Activated CD4-positive, alpha-beta T cell treated with anti-CD3 and anti-CD28 coated beads for 36 hours (primary cell): ENCODE results near the gene RRP9. TPM values are rescaled to one million over a fixed set of nuclear protein-coding genes. Genes with fewer than 3 reads are reported as not detected.

Experiments
- ATAC-seq: fragments of 200-7000 bp; cut with Tn5 transposase; one replicate; pipeline ENCODE4 v1.10.0; 2021; ENCODE audit warnings: mild to moderate bottlenecking, moderate library complexity
- CTCF ChIA-PET: fragments of 350-600 bp; sonication (Branson Sonifier 250); formaldehyde crosslinking; loops from one replicate; lab custom pipeline; 2021; ENCODE audit warnings: antibody characterized with exemption; lab: Charles Lee
- POLR2A ChIA-PET: fragments of 350-600 bp; sonication (Branson Sonifier 250); formaldehyde crosslinking; loops from one replicate; lab custom pipeline; 2021; ENCODE audit warnings: antibody characterized with exemption, inconsistent platforms; lab: Charles Lee
- DNase-seq: peaks from one replicate; pipeline ENCODE4 v3.0.0-alpha.2; 2020
- H3K27ac Mint-ChIP-seq: one replicate; pipeline ENCODE4 v1.8.0; 2021; ENCODE audit warnings: mixed read lengths
- H3K27me3 Mint-ChIP-seq: one replicate; pipeline ENCODE4 v1.8.0; 2021; ENCODE audit warnings: mixed read lengths
- H3K36me3 Mint-ChIP-seq: one replicate; pipeline ENCODE4 v1.8.0; 2021; ENCODE audit warnings: low read depth, mixed read lengths
- H3K4me1 Mint-ChIP-seq: one replicate; pipeline ENCODE4 v1.8.0; 2021; ENCODE audit warnings: mixed read lengths
- H3K4me3 Mint-ChIP-seq: one replicate; pipeline ENCODE4 v1.8.0; 2021; ENCODE audit warnings: mild to moderate bottlenecking, moderate library complexity, mixed read lengths
- H3K9me3 Mint-ChIP-seq: one replicate; pipeline ENCODE4 v1.8.0; 2021; ENCODE audit warnings: low read depth, mixed read lengths
- intact Hi-C, 2 experiments: fragments of 100-400 bp; cut with DNase I in 1 of 2; cut with micrococcal nuclease in 1 of 2; formaldehyde crosslinking; loops; one replicate each; pipeline versions ENCODE4 v1.14.2 to v1.15.1; 2022 to 2024; cut with DNase I, micrococcal nuclease
- total RNA-seq, 2 experiments: library from RNA; stranded (reverse); gene quantifications; one replicate each; pipeline ENCODE4 v1.2.3, GENCODE V29; 2021

RRP9 gene
- total RNA-seq, 2 experiments from 2014 or later: 38.2 to 39.3 TPM

DNA sequence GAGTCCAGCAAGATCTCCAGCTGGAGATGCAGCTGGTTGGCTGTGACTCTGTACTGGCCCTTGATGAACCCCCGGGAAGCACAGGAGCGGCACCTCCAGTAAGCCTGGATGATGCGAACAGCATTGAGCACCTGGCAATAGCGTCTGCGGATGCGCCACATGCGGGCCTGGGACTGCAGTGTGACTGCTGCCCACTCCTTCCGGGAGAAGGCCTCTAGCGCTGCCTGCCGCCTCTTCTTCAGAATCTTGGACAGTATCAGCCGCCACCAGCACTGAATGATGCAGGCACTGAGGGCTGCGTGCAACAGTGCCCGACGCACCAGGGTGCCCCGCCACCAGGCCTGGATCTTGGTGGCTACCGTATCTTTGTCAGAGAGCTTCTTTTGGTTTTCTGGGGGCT lies 46.8 kb downstream of the RRP9 start:
- Mint-ChIP-seq H3K27ac (no peak overlapping the region), H3K4me3 (no peak overlapping the region), H3K4me1 (peaks cover 9% of the 10 kb centered on the region), H3K27me3 (peaks cover 15% of the 10 kb centered on the region), H3K9me3 (no peaks in the 10 kb centered on the region), H3K36me3 (no peaks in the 10 kb centered on the region)
- DNase-seq: no peak
- POLR2A ChIA-PET: no interaction called here
- CTCF ChIA-PET: no interaction called here
- intact Hi-C loops: no loop called here
- ATAC-seq: no peak

DNA sequence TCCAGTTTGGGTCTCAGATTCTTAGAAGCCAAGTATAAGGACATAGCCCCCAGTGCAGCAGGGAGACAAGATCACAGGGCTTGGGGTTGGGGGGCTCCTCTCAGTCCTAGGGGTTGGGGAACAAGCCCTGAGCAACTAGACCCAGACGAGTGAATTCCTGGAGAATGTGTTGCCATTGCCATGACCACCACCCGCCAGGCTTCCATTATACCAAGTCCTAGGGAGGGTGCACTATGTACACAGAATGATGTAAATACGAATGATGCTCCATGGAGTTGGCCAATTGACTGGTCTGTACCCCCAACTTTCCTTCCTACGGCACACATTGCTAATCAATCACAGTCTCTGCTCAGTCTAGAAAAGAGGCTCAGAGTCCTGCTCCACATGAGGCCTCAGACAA lies 47.3 kb downstream of the RRP9 start:
- intact Hi-C loops: no loop called here
- Mint-ChIP-seq H3K4me1 (peaks cover 8% of the 10 kb centered on the region), H3K27me3 (peaks cover 15% of the 10 kb centered on the region), H3K9me3 (no peaks in the 10 kb centered on the region), H3K4me3 (no peak overlapping the region), H3K27ac (no peak overlapping the region), H3K36me3 (no peaks in the 10 kb centered on the region)
- ChIA-PET CTCF (interaction anchor here (0.7 kb wide), 1 partner anchor 96 kb away, joined by 3 read pairs; no protein-coding TSS in a partner anchor), POLR2A (no interaction called here)
- DNase-seq: no peak
- ATAC-seq: no peak

DNA sequence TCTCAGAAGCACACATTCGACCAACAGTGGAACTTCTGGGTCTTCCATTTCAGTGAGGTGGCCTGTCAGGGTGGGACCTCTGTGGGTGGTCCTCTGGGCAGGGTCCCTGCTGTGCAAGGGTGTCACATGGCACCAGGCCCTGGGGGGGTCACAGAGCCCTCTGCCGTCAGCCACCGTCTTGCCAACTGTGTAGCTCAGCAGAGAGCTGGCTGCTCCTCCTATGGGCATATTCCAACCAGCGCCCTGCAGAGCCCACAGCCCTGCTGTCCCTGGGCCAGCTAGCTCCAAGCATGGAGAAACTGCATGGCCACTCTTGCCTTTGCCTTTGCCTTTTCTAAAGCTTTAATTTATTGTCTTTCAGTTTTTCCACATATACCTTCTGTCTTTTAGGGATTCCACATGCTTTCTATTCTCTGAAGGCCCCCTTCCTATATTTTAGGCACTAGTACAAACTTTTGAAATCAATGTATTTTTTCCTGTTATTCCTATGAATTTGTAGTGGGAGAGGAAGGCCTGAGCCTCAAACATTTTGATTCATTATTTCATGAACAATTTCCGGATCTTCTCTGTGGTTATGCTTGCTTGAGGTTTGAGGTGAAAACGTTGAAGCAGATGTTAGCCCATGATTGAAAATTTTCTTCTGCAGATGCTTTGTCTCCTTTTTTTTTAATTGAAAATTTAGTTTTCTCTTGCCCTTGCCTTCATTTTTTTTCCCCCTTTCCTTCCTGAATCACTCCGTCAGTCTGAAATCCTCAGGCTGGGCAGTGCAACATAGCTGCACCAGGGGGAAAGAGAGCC lies 50.3 kb downstream of the RRP9 start:
- intact Hi-C loops: no loop called here
- Mint-ChIP-seq H3K4me3 (no peak overlapping the region), H3K27me3 (peaks cover 8% of the 10 kb centered on the region), H3K9me3 (no peaks in the 10 kb centered on the region), H3K4me1 (peaks cover 8% of the 10 kb centered on the region), H3K27ac (no peak overlapping the region), H3K36me3 (no peaks in the 10 kb centered on the region)
- POLR2A ChIA-PET: no interaction called here
- DNase-seq (no peak), ATAC-seq (no peak)
- CTCF ChIA-PET: interaction anchor here (2.3 kb wide), 1 partner anchor 72 kb away, joined by 7 read pairs; no protein-coding TSS in a partner anchor

DNA sequence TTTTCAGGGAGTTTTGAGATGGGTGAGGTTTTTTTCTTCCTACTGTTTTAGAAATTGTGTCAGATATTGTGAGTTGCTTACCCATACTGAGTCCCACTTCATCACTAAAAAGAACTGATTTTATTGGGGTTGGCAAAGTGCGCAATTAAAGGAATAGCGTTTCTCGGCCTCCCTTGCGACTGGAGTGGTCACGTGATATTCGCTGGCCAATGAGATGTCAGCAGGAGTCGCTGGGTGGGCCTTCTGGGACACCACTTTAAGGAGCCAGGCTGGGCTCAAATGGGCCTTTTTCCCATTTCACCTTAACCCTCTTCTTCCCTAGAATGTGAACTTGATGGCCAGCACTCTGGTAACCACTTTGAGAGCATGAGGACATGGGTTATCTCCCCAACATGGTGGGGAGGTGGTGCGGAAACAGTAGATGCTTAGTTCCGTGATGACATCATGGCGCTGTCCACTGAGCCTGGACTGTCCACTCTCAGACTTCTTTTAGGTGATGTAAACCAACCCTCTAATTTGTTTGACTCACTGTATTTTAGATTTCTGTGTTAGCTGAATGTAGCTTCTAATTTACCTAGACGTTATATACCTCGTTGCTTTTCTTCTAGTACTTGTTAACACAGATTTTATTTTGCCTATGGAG lies 53.1 kb downstream of the RRP9 start:
- ChIA-PET POLR2A (no interaction called here), CTCF (no interaction called here)
- ATAC-seq (no peak), DNase-seq (no peak)
- Mint-ChIP-seq H3K27ac (no peak overlapping the region), H3K9me3 (no peaks in the 10 kb centered on the region), H3K36me3 (no peaks in the 10 kb centered on the region), H3K4me3 (no peak overlapping the region), H3K4me1 (peaks cover 8% of the 10 kb centered on the region), H3K27me3 (peaks cover 7% of the 10 kb centered on the region)
- intact Hi-C loops: no loop called here

DNA sequence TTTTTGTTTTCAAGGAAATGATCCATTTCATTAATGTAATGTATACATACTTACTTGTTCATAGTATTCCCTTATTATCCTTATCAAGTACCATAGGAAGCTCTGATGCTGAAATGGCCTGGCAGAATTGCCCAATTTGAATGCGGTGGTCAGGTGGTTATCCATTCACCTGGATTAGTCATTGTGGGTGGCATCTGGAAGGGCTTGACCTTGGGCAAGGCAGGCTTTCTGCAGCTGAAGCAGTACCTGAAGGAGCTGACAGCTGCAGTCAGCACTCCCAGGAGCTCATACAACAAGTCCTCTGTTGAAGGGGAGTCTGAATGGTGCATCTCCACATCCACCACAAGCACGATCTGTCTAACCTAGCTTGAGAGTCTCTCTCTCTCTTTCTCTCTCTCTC lies 54.1 kb downstream of the RRP9 start:
- POLR2A ChIA-PET: no interaction called here
- no peaks in the 10 kb centered on the region for H3K9me3 Mint-ChIP-seq
- H3K27ac Mint-ChIP-seq: no peak overlapping the region
- intact Hi-C loops: no loop called here
- DNase-seq (no peak), ATAC-seq (no peak)
- no peaks in the 10 kb centered on the region for H3K36me3 Mint-ChIP-seq
- peaks cover 9% of the 10 kb centered on the region for H3K27me3 Mint-ChIP-seq
- no peak overlapping the region for H3K4me3 Mint-ChIP-seq
- CTCF ChIA-PET: no interaction called here
- peaks cover 8% of the 10 kb centered on the region for H3K4me1 Mint-ChIP-seq

DNA sequence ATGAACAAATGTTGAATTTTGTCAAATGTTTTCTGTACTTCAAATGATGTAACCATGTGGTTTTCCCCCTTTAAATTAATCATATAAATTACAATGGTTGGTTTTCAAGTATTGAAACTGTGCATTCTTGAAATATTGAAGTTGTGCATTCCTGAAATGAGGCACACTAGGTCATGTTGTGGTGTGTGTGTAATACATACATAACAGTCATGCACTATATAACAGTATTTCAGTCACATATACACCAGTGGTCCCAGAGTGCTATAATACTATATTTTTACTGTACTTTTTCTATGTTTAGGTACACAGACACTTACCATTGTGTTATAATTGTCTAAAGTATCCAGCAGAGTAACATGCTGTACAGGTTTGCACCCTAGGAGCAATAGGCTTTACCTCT lies 55.3 kb downstream of the RRP9 start:
- Mint-ChIP-seq H3K27ac (no peak overlapping the region), H3K36me3 (no peaks in the 10 kb centered on the region), H3K9me3 (no peaks in the 10 kb centered on the region), H3K27me3 (peaks cover 8% of the 10 kb centered on the region), H3K4me1 (peaks cover 3% of the 10 kb centered on the region), H3K4me3 (no peak overlapping the region)
- CTCF ChIA-PET: no interaction called here
- DNase-seq: no peak
- intact Hi-C loops: no loop called here
- ATAC-seq: peak; percentile 77
- POLR2A ChIA-PET: no interaction called here

Other genes starting within 250 kb of the RRP9 start
- under 1 TPM; 0.27 to 0.47 TPM for gene GRM2, start 234.8 kb downstream of the RRP9 start, total RNA-seq
- not detected for gene IQCF6, start 162.7 kb downstream of the RRP9 start, total RNA-seq
- not detected for gene IQCF2, start 80.3 kb downstream of the RRP9 start, total RNA-seq
- gene IQCF5, start 66.3 kb downstream of the RRP9 start, total RNA-seq: not detected
- not detected for gene IQCF1, start 38.6 kb downstream of the RRP9 start, total RNA-seq
- 10 to 100 TPM; 10.6 to 12.2 TPM for gene PARP3, start 459 bp upstream of the RRP9 start, total RNA-seq
- gene GPR62, start 13.5 kb upstream of the RRP9 start, total RNA-seq: not detected
- gene PCBP4, start 25.6 kb upstream of the RRP9 start, total RNA-seq: 10 to 100 TPM; 12.5 to 13.6 TPM
- 10 to 100 TPM; 62.4 to 65.0 TPM for gene ABHD14B, start 32.1 kb upstream of the RRP9 start, total RNA-seq
- gene ABHD14A, start 33.2 kb upstream of the RRP9 start, total RNA-seq: 1 to 10 TPM; 6.3 to 7.5 TPM
- 10 to 100 TPM; 61.5 to 90.0 TPM for gene ACY1, start 41.6 kb upstream of the RRP9 start, total RNA-seq
- 1,000 to 10,000 TPM; 1,975 to 2,071 TPM for gene RPL29, start 54.0 kb upstream of the RRP9 start, total RNA-seq
- gene DUSP7, start 114.7 kb upstream of the RRP9 start, total RNA-seq: 10 to 100 TPM; 17.1 to 20.3 TPM
- gene POC1A, start 212.5 kb upstream of the RRP9 start, total RNA-seq: 10 to 100 TPM; 23.4 to 26.1 TPM